K562 (cell line): ENCODE results near the gene RNU6-9. TPM values are rescaled to one million over a fixed set of nuclear protein-coding genes. Genes with fewer than 3 reads are reported as not detected.

Experiments
- CBX1 ChIP-seq: sonication (generic); IDR thresholded peaks from 2 replicates; pipeline ENCODE4 v1.6.1; 2016; ENCODE audit warnings: antibody characterized with exemption, low read depth, mild to moderate bottlenecking
- POLR2A ChIP-seq: fragments of 450-650 bp; conservative IDR thresholded peaks from 2 replicates; pipeline ENCODE4 v1.6.1; 2016
- RBFOX2 ChIP-seq: fragments of 200-400 bp; formaldehyde crosslinking; IDR thresholded peaks from 2 replicates; pipeline ENCODE4 v1.6.1; 2017; ENCODE audit warnings: low read depth, mild to moderate bottlenecking, low read length, moderate library complexity
- SUPT5H ChIP-seq: fragments of 450-650 bp; IDR thresholded peaks from 2 replicates; pipeline ENCODE4 v1.6.1; 2016
- TBP ChIP-seq: optimal IDR thresholded peaks from 2 replicates; pipeline ENCODE3; 2011; ENCODE audit warnings: low read depth, low read length, improper control_type of control experiment
- VEZF1 ChIP-seq: fragments of 200-800 bp; sonication (Bioruptor generic); IDR thresholded peaks from 2 replicates; pipeline ENCODE4 v1.6.1; 2017; ENCODE audit warnings: missing genetic modification characterization, missing compliant biosample characterization
- ZHX1 ChIP-seq: fragments of 150-350 bp; conservative IDR thresholded peaks from 2 replicates; pipeline ENCODE4 v1.6.1; 2014; ENCODE audit warnings: low read length
- ZNF318 ChIP-seq, 2 experiments: fragments of 450-650 bp; IDR thresholded peaks; 2 replicates each; pipeline ENCODE4 v1.6.1; 2016; ENCODE audit warnings: mild to moderate bottlenecking in 2 of 2, borderline replicate concordance in 1 of 2, low read depth in 1 of 2, moderate library complexity in 1 of 2
- polyA plus RNA-seq, 8 experiments: library from polyadenylated mRNA; depleted of rRNA in 4 of 8; stranded (reverse) in 5 of 8; unstranded in 3 of 8; fragments of >200 nt; fragmentation: Nextera tagmentation in 2 of 8; fragmentation: Illumina TruSeq in 1 of 8; extraction: Ambion mirVana in 2 of 8; extraction: Trizol in 1 of 8; gene quantifications; 2 replicates each; pipeline versions ENCODE4 v1.2.1 to v1.2.3, GENCODE V29; 2011 to 2014; ENCODE audit warnings: inconsistent platforms in 1 of 8, missing spikeins in 1 of 8
- total RNA-seq, 7 experiments: library from RNA; depleted of rRNA in 6 of 7; stranded (reverse); fragments of >200 nt in 6 of 7; fragmentation: Illumina TruSeq in 2 of 7; extraction: Trizol in 2 of 7; gene quantifications; 2 replicates each; pipeline versions ENCODE4 v1.2.1 to v1.2.3, GENCODE V29; 2011 to 2021; ENCODE audit warnings: low replicate concordance in 1 of 7
- TF ChIP-seq, protein P1 (sequence below), 2 experiments: fragments of 450-650 bp; conservative IDR thresholded peaks; 2 replicates each; pipeline ENCODE4 v1.6.1; 2017; ENCODE audit warnings: mild to moderate bottlenecking in 2 of 2, moderate library complexity in 2 of 2
- TF ChIP-seq, protein P2 (sequence below): conservative IDR thresholded peaks from 2 replicates; pipeline ENCODE4 v1.6.1; 2011; ENCODE audit warnings: low read depth, mild to moderate bottlenecking, low read length; ENCODE audit not compliant: control insufficient read depth

RNU6-9 gene
- total and polyA plus RNA-seq, 9 of the 15 experiments (the other 6 are each of a cell fraction or from before 2014, with no cell fraction given): not detected

- TF ChIP-seq TBP: peak; percentile 17
- TF ChIP-seq, protein P1, sequence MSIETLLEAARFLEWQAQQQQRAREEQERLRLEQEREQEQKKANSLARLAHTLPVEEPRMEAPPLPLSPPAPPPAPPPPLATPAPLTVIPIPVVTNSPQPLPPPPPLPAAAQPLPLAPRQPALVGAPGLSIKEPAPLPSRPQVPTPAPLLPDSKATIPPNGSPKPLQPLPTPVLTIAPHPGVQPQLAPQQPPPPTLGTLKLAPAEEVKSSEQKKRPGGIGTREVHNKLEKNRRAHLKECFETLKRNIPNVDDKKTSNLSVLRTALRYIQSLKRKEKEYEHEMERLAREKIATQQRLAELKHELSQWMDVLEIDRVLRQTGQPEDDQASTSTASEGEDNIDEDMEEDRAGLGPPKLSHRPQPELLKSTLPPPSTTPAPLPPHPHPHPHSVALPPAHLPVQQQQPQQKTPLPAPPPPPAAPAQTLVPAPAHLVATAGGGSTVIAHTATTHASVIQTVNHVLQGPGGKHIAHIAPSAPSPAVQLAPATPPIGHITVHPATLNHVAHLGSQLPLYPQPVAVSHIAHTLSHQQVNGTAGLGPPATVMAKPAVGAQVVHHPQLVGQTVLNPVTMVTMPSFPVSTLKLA (conservative IDR thresholded peaks at IDR 0.05): peak in 1 of 2 experiments; percentile 58; a peak in 2 of 4 replicates
- TF ChIP-seq, protein P2, sequence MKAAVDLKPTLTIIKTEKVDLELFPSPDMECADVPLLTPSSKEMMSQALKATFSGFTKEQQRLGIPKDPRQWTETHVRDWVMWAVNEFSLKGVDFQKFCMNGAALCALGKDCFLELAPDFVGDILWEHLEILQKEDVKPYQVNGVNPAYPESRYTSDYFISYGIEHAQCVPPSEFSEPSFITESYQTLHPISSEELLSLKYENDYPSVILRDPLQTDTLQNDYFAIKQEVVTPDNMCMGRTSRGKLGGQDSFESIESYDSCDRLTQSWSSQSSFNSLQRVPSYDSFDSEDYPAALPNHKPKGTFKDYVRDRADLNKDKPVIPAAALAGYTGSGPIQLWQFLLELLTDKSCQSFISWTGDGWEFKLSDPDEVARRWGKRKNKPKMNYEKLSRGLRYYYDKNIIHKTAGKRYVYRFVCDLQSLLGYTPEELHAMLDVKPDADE: peak; percentile 29; the same call in 1 of the 2 replicates
- TF ChIP-seq CBX1: 0 out of 2 replicates have a peak, but pooled peaks have one; percentile 6
- no peak for TF ChIP-seq ZHX1
- peak; percentile 53 for TF ChIP-seq RBFOX2
- TF ChIP-seq ZNF318 (IDR thresholded peaks at IDR 0.05; ENCODE audit: borderline replicate concordance in 1 of 2, low read depth in 1 of 2): no peak
- peak; percentile 36; the same call in 1 of the 2 replicates for TF ChIP-seq POLR2A
- peak; percentile 39 for TF ChIP-seq SUPT5H
- TF ChIP-seq VEZF1 (CRISPR knock-in tag): peak; percentile 95
Observed at GRCh38 chr19:912181-913079, 19.1 kb downstream of the RNU6-9 start (continued).
